H1 (cell line): Measurements from ENCODE around the gene ELFN2. TPM values are rescaled to one million over a fixed set of nuclear protein-coding genes. Genes with fewer than 3 reads are reported as not detected.
A peak's percentile ranks its signal among the peaks of the same experiment; 100 is the strongest.

Experiments
- CEBPB ChIP-seq: IDR thresholded peaks from 2 replicates; pipeline ENCODE4 v1.6.1; 2012; ENCODE audit warnings: low read depth, low read length
- HDAC2 ChIP-seq, 2 experiments: fragments of 300-600 bp in 1 of 2; sonication (generic) in 1 of 2; IDR thresholded peaks; 2 replicates each; pipeline ENCODE4 v1.6.1; 2011 to 2012; ENCODE audit warnings: low read depth in 2 of 2, low read length in 2 of 2, mild to moderate bottlenecking in 2 of 2, moderate library complexity in 2 of 2, borderline replicate concordance in 1 of 2, inconsistent platforms in 1 of 2
- POU5F1 ChIP-seq: IDR thresholded peaks from 2 replicates; pipeline ENCODE4 v1.6.1; 2011; ENCODE audit warnings: low read depth, mild to moderate bottlenecking, low read length, moderate library complexity
- RAD21 ChIP-seq, 2 experiments: IDR thresholded peaks in 1 of 2; conservative IDR thresholded peaks in 1 of 2; 2 replicates each; pipeline ENCODE4 v1.6.1; 2011; ENCODE audit warnings: low read depth in 2 of 2, low read length in 2 of 2, improper control_type of control experiment in 1 of 2, inconsistent platforms in 1 of 2, mild to moderate bottlenecking in 1 of 2, moderate library complexity in 1 of 2
- SIRT6 ChIP-seq: IDR thresholded peaks from one replicate; pipeline ENCODE4 v1.7.1; 2012; ENCODE audit warnings: low read length, inconsistent platforms
- ZNF274 ChIP-seq: IDR thresholded peaks from 2 replicates; pipeline ENCODE4 v1.7.0; 2012; ENCODE audit warnings: low read length, borderline replicate concordance; ENCODE audit errors: extremely low read depth
- polyA plus RNA-seq, 7 experiments: library from polyadenylated mRNA; depleted of rRNA in 3 of 7; stranded (reverse) in 5 of 7; unstranded in 2 of 7; fragments of >200 nt in 5 of 7; fragments of 200-250 nt in 2 of 7; gene quantifications; 1 replicate in 5 of 7; 2 replicates in 1 of 7; 4 replicates in 1 of 7; pipeline versions ENCODE4 v1.2.1 to v1.2.3, GENCODE V29; 2011 to 2013; ENCODE audit warnings: missing spikeins in 2 of 7, mixed read lengths in 2 of 7
- total RNA-seq: library from RNA; stranded (reverse); fragmentation: NEBNext Ultra II Directional; extraction: Animal tissue kit (Norgen Biotek cat#: 25700); gene quantifications from 2 replicates; pipeline ENCODE4 v1.2.1, GENCODE V29; 2021

The ELFN2 gene
- total and polyA plus RNA-seq, 2 of the 8 experiments (the other 6 are each of a cell fraction or from before 2014, with no cell fraction given), result 0.63 to 0.88 TPM

DNA sequence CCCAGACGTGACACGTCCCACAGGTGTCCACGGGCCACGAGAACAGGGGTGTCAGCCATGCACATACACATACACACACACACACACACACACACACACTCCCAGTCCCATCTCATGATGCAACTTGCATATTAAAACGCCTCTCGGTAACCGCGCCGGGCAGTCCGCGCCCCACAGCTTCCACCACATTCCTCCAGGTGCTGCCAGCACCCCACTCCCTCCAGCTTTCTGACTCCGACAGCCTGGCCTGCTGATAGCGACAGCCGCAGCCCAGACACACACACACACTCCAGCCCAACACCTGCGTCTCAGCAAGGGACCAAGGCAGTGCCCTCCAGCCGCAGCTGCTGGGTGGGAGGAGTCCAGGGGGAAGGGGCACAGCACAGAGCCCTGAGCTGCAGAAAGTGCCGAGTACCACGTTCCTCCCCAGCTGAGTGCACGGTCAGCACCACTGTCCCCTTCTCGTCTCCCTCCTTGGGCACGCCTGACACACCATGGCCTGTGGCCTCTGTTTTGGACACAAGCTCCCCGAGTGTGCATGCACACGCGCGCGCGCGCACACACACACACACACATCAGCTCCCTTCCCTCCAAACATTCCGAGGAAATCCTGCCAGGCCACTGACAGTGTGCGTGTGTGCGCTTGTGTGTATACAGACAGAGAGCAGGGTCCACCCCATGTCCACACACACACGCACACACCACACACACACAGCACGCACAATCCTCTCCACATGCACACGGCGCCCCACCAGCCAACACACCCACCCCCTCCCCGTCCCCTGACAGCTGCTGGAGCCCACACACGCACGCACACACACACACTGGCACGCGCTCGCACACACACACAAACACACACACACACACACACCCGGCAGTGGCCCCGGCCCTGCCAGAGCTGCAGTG is 1.2 kb downstream of the ELFN2 start (continued):
- TF ChIP-seq RAD21 (IDR thresholded peaks at IDR 0.05 in 1 of 2, conservative IDR thresholded peaks at IDR 0.05 in 1 of 2; ENCODE audit: low read depth in 2 of 2, low read length in 2 of 2), result 0 out of 4 replicates have a peak, but pooled peaks of 1 of the 2 experiments have one; percentile 3
- TF ChIP-seq HDAC2 (IDR thresholded peaks at IDR 0.05; ENCODE audit: borderline replicate concordance in 1 of 2, low read depth in 2 of 2, low read length in 2 of 2), result no peak
- no peak for TF ChIP-seq POU5F1
- no peak for TF ChIP-seq ZNF274
- no peak for TF ChIP-seq SIRT6
- peak; percentile 20; the same call in 1 of the 2 replicates for TF ChIP-seq CEBPB
- TF ChIP-seq, all 59 proteins: peak for 9
